ENCODE data around the gene CPEB2.

The CPEB2 gene

DNA sequence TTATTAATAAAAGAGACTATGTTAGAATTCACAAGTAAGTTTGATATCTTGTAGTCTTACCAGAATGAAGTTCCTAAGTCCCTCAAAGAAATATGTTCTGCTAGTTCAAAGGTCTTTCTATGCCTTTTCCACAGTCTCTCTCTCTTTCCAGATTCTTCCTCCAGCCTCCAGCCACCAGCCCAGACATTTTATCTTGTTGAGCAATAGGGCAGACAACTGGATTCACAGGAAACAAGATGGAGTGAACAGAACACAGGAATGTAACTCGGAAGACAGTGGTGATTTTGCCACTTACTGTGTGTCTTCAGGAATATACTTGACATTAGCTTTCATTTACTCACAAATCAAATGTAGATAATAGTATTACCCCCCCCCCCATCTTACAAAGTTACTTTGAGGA, 17.1 kb upstream of the CPEB2 start:
- no peak for TF ChIP-seq ZFX (IDR thresholded peaks at IDR 0.05)
- TF ChIP-seq CTCF (conservative IDR thresholded peaks at IDR 0.05): no peak
- H3K27ac ChIP-seq: no peak overlapping the region

DNA sequence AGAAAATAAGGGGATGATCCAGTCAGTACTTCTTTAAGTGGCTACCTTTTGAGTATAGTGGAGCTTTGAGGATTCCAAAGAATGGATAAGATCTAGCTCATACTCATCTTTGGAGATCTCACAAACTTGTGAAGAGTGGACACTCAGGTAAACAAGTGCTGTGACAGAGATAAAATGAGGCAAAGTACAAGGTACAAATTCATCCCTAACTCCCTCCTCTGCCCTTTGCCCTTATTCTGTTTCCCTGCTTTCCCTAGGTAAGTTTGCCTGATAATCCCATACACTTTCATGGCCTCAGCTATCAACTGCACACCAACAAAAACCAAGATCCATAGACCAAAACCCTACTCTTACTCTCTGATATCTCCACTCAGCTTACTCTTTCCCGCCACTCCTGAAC, 16.4 kb upstream of the CPEB2 start:
- TF ChIP-seq ZFX (IDR thresholded peaks at IDR 0.05): no peak
- TF ChIP-seq CTCF (conservative IDR thresholded peaks at IDR 0.05): no peak
- no peak overlapping the region for H3K27ac ChIP-seq

GRCh38 chr4:14987054-14987453, 15.2 kb upstream of the CPEB2 start:
- TF ChIP-seq CTCF (conservative IDR thresholded peaks at IDR 0.05) (no peak), ZFX (IDR thresholded peaks at IDR 0.05) (no peak)
- no peak overlapping the region for H3K27ac ChIP-seq

DNA sequence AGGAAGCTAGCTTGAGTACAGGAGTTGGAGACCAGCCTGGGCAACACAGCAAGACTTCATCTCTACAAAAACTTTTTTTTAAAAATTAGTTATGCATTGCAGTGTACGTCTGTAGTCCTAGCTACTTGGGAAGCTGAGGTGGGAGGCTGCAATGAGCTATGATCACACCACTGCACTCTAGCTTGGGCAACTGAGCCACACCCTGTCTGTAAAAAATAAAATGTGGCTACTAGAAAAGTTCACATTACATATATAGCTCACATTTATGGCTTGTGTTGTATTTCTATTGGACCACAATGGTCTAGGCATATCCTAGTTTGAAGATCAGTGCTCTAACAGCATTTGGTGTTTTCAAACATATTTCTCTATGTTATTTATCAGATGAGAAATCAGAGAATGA, 11.8 kb upstream of the CPEB2 start:
- TF ChIP-seq CTCF (conservative IDR thresholded peaks at IDR 0.05): no peak
- TF ChIP-seq ZFX (IDR thresholded peaks at IDR 0.05): no peak
- no peak overlapping the region for H3K27ac ChIP-seq

DNA sequence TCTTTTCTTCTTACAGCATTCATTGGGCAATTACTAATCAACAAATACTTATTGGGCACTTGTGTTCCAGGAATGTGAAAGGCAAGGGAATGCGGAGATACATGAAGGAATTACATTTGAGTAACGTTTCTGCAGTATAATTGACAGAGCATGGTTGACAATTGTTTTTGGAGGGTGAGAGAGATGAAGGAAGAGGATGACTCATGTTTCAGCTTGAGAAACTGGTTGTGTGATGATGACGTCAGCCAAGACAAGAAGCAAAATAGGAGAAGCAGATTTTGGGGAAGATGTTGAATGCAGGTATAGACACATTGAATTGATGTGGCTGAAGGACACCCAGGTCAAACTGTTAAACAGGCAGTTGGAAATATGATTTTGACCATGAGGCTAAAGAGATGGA, 8.0 kb upstream of the CPEB2 start:
- no peak overlapping the region for H3K27ac ChIP-seq
- no peak for TF ChIP-seq ZFX (IDR thresholded peaks at IDR 0.05)

- TF ChIP-seq CTCF (conservative IDR thresholded peaks at IDR 0.05): peak; percentile 9; the same call in 1 of the 2 replicates
- TF ChIP-seq ZFX (IDR thresholded peaks at IDR 0.05): no peak
Observed at GRCh38 chr4:15001248-15001868, 923 bp upstream of the CPEB2 start.

DNA sequence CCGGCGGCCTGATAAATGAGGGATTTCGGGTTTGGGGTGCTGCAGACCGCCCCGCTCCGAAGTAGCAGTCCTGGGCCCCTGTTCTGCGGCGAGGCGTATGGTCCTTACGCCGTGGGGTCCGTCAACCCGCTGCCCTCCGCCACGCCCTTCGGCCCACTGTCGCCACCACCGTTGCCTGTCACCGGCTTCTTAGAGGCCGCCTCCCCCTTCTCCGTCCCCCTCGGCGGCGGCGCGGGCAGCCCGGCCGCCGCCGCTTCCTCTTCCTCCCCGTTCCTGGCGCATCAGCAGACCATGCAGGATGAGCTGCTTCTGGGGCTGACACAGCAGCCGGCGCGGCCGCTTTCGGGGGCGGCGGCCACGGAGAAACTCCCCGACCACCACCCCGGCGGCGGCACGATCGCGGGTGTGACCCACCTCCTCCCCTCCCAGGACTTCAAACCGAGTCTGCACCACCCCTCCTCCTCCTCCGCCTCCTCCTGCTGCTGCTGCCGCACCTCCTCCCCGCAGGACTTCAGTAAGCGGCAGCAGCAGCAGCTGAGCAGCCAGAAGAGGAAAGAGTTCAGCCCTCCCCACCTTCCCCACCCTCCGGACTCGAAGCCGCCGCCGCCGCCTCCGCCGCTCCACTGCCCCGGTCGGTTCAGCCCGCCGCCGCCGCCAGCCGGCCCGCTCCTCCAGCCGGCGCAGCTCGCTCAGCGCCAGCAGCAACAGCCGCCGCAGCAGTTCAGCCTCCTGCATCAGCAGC, 549 bp downstream of the CPEB2 start:
- peak overlapping the region; percentile 75 for H3K27ac ChIP-seq
- TF ChIP-seq CTCF (conservative IDR thresholded peaks at IDR 0.05) (no peak), ZFX (IDR thresholded peaks at IDR 0.05) (no peak)

More at GRCh38 chr4:15001248-15001868, 923 bp upstream of the CPEB2 start:
- peak overlapping the region; percentile 75 for H3K27ac ChIP-seq

Measured in C4-2B (cell line).